ENCODE results near the gene ETFB.

DNA sequence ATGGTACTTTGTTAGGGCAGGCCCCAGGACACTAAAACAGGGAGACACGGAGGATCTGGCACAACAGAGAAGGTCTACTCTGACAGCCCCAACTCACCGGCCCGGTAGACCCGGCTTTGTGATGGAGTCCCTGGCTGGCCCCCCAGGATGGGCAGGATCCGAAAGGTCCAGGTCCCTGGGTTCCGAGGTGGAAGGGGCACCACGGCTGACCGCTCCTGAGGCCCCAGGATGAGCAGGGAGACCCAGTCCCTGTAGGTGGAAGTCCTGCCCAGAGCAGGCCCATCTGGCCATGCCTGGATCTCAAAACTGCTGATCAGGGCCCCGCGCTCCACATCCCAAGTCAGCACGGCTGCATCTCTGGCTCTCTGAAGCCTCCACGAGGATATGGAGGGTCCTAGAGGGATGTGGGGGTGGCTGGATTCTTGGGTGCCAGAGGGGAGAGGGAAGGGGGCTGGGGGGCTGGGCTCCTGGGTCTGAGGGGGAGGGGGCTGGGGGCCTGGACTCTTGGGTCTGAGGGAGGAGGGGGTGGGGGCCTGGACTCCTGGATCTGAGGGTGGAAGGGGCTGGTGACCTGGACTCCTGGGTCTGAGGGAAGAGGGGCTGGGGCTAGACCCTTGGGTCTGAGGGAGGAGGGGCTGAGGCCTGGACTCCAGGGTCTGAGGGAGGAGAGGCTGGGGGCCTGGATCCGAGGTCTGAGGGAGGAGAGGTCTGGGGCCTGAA lies 28.9 kb downstream of the ETFB start:
- TF ChIP-seq TAF1 (IDR thresholded peaks at IDR 0.05; ENCODE audit: low read depth) (no peak), YY1 (IDR thresholded peaks at IDR 0.05; ENCODE audit: low read depth) (no peak), USF1 (IDR thresholded peaks at IDR 0.05) (no peak), MAX (IDR thresholded peaks at IDR 0.05) (no peak)
